Activated naive CD4-positive, alpha-beta T cell treated with anti-CD3 and anti-CD28 coated beads, Interleukin-2, amount 50 U/mL, for 16 hours (primary cell): ENCODE measurements around the gene ZIC1.

Experiments
- DNase-seq: peaks from one replicate; pipeline ENCODE4 v3.0.0-alpha.2; 2020

The ZIC1 gene

DNA sequence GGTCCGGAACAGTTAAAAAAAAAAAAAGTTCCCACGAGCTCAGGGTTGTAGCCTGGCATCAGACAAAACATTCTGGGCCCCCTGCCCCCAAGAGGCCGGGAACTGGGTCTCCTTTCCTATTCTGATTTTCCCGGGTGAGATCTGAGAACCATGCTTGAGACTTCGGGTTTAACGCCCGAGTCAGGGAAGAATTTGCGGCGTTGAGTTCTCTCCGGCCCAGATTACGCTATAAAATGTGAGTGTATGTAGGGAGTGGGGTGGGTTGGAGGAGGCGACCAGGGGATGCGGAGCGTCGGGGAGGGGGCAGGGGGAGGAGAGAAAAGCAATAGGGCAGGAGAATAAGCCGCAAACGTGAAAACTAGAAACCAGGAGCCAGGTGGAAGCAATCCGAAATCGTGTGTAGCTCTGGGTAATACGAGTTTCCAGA is 2.7 kb downstream of the ZIC1 start:
- no peak for DNase-seq

DNA sequence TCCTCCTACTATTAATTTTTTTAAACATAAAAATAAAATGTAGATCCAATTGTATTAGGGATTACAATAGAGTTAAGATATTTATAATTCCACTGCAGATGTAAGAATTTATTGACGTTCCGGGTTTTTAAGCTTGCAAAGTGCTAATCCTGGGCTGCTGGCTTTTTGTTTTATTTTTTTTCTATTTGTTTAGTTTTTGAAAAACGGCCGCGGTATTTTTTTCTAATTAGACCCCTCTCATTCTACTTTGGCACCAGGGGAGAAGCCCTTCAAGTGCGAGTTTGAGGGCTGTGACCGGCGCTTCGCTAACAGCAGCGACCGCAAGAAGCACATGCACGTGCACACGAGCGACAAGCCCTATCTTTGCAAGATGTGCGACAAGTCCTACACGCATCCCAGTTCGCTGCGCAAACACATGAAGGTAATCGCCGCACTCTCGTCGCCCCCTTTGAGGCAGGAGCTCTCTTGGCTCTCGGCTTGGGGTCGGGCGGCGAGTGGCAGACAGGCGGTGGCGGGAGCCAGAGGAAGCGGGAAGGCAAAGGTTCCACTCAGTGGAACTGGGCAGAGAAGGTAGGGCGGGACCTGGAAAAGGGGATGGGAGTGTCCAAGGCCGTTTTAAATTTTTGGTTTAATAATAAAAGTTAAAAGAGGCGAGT is 3.2 kb downstream of the ZIC1 start:
- DNase-seq: no peak

- no peak for DNase-seq
Observed at GRCh38 chr3:147412917-147413685, 3.9 kb downstream of the ZIC1 start.

GRCh38 chr3:147413686-147414389 is 4.7 kb downstream of the ZIC1 start:
- no peak for DNase-seq

DNA sequence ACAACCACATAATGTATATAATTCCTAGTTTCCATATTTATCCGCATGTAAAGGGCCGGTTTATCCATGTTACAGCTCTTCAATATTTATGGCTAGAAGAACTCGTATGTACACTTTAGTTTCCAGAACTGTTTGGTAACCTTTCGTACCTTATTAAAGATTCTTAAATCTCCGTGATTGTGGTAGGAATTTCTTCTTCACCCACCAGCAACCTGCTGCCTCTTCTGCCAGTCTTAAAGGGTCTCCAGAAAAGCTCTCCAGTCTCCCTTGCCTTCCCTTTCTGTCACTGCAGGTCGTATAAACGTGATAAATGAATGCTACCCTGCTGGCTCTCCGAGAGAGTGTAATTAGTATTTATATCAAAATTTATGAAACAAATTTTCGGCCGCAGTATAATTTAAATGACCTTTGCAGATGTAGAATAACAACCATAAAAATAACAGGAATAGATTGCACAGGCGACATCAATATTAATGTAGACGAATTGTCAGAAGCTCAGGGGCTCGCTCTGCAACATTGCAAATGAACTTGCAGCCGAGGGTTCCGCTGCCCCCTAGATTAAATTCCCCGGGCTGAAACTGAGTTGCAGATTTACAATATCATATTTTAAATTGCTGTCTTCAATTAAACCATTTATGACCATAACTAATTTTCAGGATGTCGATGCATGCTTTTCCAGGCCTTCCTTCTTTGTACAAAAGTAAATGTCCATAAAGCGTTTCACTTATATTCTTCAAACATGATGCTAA is 5.4 kb downstream of the ZIC1 start:
- no peak for DNase-seq

DNA sequence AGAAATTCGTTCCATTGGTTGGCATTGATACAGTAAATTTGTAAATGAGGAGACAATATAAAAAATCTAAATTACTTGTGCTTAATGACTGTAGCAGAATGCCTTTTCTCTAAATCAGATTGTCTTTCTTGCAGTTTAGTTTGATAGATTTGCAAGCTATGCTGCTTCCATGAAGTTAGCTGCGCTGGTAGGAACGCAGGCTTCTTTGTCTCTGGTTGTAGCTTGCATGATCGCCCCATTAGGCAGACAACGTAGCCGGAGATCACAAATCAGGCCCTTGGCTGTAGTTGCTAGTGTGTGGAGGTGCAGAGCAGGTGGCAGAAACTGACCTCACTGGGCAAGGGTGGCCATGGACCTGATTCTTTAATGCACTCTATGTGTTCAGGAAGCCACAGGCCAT is 6.1 kb downstream of the ZIC1 start:
- DNase-seq: no peak

- DNase-seq: no peak
Observed at GRCh38 chr3:147415874-147416273, 6.7 kb downstream of the ZIC1 start.

DNA sequence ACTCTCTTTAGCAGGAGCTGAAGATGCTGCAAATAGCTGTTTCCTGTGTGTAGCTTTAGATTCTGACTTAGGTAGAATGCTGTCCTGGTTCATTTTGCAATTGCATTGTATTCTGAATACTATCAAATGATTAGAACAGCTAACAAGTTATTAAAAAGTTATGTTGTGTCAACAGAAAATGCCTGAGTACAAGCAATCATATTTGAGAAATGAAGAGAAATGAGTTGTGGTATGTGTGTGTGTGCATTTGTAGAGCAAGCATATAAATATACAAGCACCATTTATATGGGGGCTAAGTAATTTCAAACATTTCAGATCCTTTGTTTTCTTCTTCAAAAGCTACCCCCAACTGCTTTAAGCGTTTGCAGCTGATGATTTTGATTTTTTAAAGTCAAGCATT is 7.8 kb downstream of the ZIC1 start:
- no peak for DNase-seq

DNA sequence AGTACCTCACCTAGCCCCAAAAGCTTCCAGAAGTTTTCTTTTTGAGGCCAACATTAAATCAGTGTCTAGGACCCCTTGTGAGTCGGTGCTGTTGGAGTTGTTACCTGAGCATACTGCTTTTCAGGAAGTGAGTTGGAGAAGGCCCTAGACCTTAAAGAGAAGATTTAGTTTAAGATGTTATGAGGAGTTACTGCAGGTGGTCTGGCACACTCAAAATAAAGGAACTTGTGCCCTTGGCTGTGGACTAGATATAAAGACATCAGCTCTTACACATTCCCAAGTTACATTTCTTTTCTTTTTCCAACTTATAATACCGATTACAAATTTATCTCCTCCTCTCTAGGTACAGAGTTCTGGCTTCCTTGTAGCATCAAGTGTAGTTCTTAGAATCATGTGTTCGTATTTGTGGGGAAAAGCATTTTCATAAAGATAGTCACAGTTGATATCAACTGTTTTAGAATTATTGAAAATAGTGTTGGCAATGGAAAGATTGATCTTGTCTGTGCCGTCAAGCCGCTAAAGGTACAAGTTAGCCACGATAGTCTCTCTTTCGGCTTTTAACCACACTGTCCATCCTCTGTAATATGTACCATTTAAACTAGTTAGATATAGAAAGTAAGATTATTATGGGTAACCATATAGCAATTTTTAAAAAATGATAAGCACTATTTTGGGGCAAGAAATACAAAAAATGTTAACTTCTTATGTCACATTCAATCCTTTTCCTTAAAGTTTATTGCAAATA is 8.6 kb downstream of the ZIC1 start:
- DNase-seq: no peak

DNA sequence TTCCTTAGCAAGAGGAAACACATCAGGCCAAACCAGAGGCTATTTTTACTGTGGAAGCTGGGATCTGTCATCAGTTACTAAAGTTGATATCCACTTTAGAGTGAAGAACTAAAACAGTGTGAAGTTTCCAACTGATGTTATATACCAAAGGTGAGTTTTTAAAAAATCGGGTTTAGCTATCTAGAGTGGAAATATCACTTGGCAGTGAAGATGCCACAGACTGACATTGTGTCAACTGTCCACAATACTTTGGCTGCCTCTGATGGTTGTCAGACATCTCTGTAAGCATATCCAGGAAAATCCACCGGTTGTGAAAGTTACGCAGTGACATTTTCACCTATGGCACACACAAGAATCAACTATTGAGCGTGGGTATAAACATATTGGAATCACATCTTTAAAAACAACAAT is 9.2 kb downstream of the ZIC1 start:
- no peak for DNase-seq

GRCh38 chr3:147418808-147419701 is 9.9 kb downstream of the ZIC1 start:
- DNase-seq: no peak

- no peak for DNase-seq
Observed at GRCh38 chr3:147419781-147420224, 10.6 kb downstream of the ZIC1 start.

DNA sequence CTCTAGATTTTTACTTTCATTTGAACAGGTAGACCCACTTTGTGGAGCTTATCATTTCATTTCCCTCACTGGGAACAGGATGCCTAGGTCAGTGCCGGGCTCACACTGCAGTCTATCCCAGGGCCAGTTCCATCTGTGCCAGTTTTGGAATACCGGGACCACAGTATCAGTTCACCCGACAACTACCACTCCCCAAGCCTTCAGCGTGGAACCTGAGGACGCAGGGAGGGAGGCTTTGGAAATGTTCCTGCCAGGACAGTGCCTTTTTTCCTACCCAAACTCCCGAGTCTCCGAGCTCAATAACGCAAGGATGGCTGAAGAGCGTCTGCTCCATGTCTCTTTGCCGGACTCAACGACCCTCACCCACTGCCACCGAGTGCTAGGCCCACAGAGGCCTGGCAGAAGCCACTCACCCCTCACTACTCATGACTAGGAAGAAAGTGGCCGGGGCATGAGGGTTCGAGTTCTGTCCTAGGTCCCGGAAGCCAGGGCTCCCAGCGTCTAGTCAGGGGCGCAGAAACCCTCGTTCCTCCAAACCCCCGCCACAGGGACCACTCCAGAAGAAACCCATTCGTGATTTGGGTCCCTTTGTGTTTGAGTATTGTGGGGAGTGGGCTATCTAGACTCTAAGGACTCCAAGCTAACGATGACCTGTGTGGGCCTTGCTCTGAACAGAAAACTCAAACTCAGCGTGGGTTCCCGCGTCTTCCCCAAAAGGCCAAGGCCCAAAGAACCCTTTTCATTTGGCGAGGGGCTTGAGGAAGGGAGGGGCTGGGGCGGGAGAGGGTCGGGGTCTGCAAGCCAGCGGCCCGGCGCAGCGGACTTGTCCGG is 11.4 kb downstream of the ZIC1 start:
- no peak for DNase-seq

DNA sequence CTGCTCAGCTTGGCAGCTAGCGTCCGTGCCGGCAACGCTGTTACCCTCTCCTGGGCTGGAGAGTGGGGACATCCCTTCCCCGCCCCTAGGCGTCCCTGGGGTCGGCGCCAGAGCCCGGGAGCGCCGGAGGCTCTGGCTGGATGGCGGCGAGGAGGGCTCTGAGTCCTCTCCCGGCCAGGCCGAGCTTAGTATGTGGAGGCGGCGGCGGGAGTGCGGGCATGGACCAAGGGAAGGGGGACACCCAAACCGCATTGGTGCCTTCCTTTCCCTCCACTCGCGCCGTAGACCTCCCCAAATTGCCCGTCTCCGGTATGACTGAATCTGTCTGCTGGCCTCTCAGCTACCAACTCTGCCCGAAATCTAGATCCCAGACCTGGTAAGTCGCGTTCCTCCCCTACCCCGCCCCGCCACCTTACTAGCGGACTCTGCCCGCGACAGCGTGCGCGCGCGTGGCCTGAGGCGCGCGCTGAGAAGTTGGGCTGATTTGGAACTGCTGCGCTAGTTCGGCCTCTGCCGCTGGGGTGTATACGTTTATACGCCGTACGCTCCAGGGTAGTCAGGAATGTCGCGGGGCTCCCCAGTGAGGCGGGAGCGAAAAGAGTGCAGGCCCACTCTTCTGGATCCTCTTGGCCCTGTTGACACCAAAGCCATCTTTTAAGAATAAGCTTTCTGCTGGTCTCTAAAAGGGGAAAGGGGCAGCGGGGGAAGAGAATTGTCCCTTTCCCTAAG is 12.2 kb downstream of the ZIC1 start:
- DNase-seq: no peak

GRCh38 chr3:147422196-147422595 is 13.0 kb downstream of the ZIC1 start:
- DNase-seq: no peak

- DNase-seq: no peak
Observed at GRCh38 chr3:147422601-147423536, 13.7 kb downstream of the ZIC1 start.

DNA sequence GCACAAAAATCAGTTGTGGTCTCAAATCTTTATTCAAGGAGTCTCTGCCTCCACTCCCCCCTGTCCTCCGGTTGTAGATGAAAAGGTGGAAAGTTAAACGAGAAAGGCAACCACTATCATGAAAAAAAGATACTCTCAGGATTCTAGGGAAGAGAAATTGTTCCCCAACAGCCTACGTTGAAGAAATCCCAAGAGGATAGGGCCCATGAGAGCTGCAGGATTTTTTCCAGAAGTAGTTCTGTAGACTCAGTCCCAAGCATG is 14.3 kb downstream of the ZIC1 start:
- no peak for DNase-seq

DNA sequence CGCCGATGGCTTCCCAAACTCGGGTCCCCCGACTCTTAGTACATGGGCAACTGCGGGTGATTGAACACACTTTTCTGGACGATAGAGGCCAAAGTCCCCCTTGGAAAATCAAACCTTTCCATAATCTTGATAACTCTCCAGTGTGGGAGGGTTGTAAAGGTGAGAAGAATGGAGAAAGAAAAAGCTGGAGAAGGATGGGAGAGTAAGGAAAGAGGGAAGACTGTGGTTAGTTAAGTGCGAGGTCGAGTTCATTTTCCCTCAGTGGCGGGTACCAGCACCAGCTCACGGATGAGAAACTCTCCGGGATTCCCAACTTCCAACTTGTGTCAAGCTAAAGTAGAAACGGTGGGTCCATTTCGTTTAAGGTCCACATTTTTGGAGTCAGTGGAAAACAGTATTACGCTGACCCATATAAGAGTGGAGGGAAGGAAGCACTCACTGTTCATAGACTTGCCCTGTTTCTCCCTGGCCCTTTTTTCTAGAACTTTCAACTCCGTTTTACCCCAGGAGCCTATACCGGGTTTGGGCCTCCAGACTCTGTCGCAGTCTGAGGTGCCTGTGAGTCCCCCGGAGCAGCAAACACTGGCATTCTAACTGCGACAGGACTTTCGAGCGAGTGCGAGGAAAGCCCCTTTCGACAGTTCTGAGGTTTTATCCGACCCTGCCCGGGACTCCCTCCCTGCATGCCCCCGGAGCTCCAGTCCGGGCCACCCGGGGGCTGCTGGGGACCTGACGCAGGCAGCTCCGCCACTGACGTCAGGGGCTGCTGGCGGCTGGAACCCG is 14.8 kb downstream of the ZIC1 start:
- DNase-seq: no peak
